HTERT RPE-1 (cell line): Measurements from ENCODE around the gene RAB3A.
"Not testable (repeated sequence)": the region's sequence is repeated elsewhere in the genome, so short reads cannot be mapped to it uniquely, and the experiment has no call there.

Experiments
- in situ Hi-C: fragments of 300-500 bp; cut with MboI; formaldehyde crosslinking; loops from 4 replicates; pipeline ENCODE4 v1.14.3; 2020; ENCODE audit warnings: low sequenced_read_pairs

The RAB3A gene

GRCh38 chr19:18171605-18172327 lies 32.1 kb downstream of the RAB3A start:
- in situ Hi-C loops = no loop called here

GRCh38 chr19:18170714-18171255 lies 33.1 kb downstream of the RAB3A start:
- in situ Hi-C loops = no loop called here

- in situ Hi-C loops = no loop called here
Observed at GRCh38 chr19:18168673-18169381, 35.0 kb downstream of the RAB3A start.

GRCh38 chr19:18167975-18168645 lies 35.7 kb downstream of the RAB3A start:
- in situ Hi-C loops = no loop called here

GRCh38 chr19:18167011-18167410 lies 36.8 kb downstream of the RAB3A start:
- in situ Hi-C loops = no loop called here

- in situ Hi-C loops = no loop called here
Observed at GRCh38 chr19:18165794-18166544, 37.9 kb downstream of the RAB3A start.

- in situ Hi-C loops = no loop called here
Observed at GRCh38 chr19:18164072-18164471, 39.8 kb downstream of the RAB3A start.

- in situ Hi-C loops = no loop called here
Observed at GRCh38 chr19:18161636-18162002, 42.2 kb downstream of the RAB3A start.

- in situ Hi-C loops = no loop called here
Observed at GRCh38 chr19:18160971-18161635, 42.7 kb downstream of the RAB3A start.

GRCh38 chr19:18160493-18160970 lies 43.3 kb downstream of the RAB3A start:
- in situ Hi-C loops = no loop called here

- in situ Hi-C loops = no loop called here
Observed at GRCh38 chr19:18159810-18160209, 44.0 kb downstream of the RAB3A start.

- in situ Hi-C loops = not testable (repeated sequence)
Observed at GRCh38 chr19:18159059-18159616, 44.7 kb downstream of the RAB3A start.

- in situ Hi-C loops = no loop called here
Observed at GRCh38 chr19:18158467-18158866, 45.4 kb downstream of the RAB3A start.

GRCh38 chr19:18157465-18158063 lies 46.3 kb downstream of the RAB3A start:
- in situ Hi-C loops = no loop called here

- in situ Hi-C loops = no loop called here
Observed at GRCh38 chr19:18156841-18157464, 46.9 kb downstream of the RAB3A start.

- in situ Hi-C loops = no loop called here
Observed at GRCh38 chr19:18156268-18156667, 47.6 kb downstream of the RAB3A start.

- in situ Hi-C loops = no loop called here
Observed at GRCh38 chr19:18155095-18156087, 48.5 kb downstream of the RAB3A start.

GRCh38 chr19:18153556-18154134 lies 50.2 kb downstream of the RAB3A start:
- in situ Hi-C loops = no loop called here
